ENCODE results near the gene PRM3.

The PRM3 gene

DNA sequence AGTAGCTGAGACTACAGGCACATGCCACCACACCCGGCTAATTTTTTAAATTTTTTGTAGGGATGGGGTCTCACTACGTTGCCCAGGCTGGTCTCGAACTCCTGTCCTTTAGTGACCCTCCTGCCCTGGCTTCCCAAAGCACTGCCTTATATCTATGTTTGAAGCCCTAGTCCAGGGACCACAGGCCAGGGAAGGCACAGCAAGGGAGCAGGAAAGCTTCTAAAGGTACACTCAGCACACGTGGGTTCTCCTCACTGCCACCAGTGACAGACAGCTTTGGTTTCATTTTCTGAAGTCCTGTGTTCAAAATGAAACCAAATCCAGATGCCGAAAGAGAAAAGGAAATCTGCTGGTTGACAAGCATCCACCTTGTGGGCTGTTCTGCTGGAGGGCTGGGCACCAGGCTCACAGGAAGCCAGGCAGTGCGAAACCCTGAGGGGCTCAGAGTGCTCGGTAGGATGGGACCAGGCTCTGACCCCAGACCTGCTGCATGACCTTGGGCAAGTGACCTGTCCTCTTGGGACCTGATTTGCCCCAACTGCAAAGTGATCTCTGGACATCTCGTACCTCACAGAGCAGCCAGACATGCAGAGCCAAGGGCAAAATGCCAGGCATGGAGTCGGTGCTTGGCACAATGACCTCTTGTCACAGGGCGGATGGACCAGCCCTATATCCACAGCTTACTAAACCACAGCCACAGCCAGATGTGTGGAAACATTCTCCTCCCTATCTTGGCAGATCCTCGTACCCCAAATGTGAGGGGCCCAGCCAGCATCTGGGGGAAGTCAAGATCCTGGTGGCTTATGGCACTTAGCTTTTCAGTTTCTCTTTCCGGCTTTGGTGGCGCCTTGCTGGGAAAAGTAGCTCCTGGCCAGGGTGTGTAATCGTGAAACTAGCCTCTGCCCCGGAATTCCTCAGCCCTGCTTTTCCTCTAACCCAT is 14.6 kb downstream of the PRM3 start:
- DNase-seq (ENCODE audit: low spot score): peak; percentile 35

DNA sequence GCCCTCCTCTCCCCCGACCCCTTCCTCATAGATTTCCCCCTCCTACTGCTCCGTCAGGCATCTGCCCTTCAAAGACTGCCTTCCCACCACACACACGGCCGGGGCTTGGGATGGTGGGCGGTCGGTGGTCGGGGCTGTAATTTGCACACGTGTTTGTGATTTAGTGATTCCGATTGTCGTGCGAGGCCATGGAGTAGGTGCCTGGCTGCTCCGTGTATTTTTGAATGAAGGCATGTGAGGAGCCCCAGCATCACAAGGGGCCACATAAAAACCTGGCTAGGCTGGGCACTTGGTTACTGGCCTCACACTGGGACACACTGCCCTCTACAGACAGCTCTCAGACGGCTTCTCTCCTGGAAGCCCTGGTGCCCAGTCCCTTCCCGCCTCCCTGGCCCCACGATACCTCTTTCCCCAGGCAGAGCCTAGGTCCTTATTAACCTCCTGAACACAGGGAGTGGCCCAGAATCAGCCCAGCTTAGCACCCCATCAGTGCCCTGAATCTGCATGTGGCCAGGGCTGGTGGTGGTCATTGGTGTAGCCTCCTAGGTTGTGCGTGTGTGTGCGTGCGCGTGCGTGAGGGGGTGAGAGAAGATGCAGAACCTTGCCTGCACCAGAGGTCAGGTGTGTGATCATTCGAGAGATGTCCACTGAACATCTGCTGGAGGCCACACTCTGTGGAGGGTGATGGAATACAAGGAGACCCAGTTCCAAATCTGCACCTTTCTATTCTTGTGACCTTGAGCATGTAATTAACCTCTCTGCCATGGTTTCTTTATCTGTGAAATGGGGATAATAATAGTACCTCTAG is 16.1 kb downstream of the PRM3 start:
- DNase-seq (ENCODE audit: low spot score): peak; percentile 82

DNA sequence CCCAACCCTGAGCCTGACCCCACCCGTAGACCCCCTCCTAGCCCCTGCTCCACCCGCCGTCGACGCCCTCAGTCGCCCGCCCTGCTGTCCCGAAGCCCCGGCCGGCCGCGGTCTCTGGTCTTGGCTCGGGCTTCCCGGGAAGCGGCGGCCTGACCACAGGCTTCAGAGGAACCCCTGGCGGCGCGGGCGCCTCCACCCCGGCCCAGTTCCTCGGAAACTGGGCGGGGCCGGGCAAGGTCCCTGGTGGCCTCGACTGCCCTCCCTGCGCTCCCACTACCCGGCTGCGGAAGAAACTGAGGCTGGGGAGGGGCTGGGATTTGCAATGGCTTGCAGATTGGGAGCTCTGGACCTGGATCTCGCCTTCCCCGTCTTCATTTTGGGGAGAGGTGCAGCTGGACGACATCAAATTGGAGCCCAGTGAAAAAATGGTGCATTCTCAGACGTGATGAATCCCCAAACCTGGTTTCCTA is 16.7 kb downstream of the PRM3 start:
- no peak for DNase-seq (ENCODE audit: low spot score)

GRCh38 chr16:11255737-11256660 is 17.4 kb downstream of the PRM3 start, which contains the start of gene SOCS1:
Gene SOCS1 (minus strand): TSS chr16:11256204. CDS start chr16:11255478, 726 bp downstream.
- peak; percentile 77 for DNase-seq (ENCODE audit: low spot score)

DNA sequence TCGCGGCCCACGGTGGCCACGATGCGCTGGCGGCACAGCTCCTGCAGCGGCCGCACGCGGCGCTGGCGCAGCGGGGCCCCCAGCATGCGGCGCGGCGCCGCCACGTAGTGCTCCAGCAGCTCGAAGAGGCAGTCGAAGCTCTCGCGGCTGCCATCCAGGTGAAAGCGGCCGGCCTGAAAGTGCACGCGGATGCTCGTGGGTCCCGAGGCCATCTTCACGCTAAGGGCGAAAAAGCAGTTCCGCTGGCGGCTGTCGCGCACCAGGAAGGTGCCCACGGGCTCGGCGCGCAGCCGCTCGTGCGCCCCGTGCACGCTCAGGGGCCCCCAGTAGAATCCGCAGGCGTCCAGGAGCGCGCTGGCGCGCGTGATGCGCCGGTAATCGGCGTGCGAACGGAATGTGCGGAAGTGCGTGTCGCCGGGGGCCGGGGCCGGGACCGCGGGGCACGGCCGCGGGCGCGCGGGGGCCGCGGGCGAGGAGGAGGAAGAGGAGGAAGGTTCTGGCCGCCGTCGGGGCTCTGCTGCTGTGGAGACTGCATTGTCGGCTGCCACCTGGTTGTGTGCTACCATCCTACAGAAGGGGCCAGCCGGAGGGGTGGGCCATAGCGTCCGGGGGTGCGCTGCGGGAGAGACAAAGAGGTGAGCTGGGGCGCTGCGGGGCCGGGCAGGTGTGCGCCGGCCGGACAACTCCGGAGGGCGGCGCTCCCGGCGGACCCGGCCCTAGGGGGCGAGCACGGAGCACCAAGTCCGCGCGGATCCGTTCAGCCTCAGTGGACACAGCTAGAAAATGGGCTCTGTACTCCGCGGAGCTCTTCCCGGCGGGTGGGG is 18.3 kb downstream of the PRM3 start:
- no peak for DNase-seq (ENCODE audit: low spot score)

- no peak for DNase-seq (ENCODE audit: low spot score)
Measured at GRCh38 chr16:11253995-11254912, 19.2 kb downstream of the PRM3 start.

DNA sequence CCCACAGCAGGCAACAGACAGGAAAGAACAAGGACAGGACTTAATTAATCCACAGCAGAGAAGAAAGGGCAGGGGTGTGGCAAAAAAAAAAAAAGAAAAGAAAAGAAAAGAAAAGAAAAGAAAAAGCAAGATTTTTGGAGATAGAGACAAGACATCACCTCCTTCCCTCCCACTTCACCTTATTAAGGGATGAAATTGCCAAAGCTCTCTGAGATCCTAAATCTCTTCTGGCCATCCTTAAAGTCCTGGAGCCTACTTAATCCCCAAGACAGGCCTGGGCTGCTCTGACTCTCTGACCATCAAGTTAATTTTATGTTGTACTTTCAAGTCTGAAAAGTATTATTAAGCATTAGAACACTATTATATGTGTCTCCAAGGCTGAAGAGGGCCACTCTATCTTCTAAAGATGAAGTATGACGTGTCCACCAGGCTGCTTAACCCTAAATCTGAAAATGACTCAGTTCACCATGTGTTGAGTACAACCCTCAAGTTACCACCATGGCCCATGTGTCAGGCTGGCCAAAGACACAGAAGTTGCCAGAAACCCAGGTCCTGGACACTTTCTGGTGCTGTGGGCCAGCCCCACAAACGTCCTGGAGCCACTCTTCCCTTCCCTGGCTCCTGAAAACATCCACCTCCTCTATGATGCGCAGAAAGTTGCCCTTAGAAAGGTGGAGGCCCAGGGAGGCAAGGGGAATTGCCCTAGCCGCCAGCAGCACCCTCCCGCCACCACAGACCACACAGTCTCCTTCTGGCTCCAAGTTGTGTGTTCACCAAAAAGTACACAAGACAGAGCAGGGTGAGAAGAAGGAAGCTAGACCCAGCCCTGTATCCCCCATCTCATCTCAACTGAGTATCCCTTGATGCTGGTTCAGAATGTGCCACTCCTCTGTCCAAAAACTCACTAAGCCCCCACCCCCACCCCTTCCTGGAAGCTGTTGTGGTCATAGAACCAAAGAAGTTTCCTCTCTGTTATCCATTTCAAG is 20.1 kb downstream of the PRM3 start:
- no peak for DNase-seq (ENCODE audit: low spot score)

- no peak for DNase-seq (ENCODE audit: low spot score)
Measured at GRCh38 chr16:11252482-11252931, 20.9 kb downstream of the PRM3 start.

DNA sequence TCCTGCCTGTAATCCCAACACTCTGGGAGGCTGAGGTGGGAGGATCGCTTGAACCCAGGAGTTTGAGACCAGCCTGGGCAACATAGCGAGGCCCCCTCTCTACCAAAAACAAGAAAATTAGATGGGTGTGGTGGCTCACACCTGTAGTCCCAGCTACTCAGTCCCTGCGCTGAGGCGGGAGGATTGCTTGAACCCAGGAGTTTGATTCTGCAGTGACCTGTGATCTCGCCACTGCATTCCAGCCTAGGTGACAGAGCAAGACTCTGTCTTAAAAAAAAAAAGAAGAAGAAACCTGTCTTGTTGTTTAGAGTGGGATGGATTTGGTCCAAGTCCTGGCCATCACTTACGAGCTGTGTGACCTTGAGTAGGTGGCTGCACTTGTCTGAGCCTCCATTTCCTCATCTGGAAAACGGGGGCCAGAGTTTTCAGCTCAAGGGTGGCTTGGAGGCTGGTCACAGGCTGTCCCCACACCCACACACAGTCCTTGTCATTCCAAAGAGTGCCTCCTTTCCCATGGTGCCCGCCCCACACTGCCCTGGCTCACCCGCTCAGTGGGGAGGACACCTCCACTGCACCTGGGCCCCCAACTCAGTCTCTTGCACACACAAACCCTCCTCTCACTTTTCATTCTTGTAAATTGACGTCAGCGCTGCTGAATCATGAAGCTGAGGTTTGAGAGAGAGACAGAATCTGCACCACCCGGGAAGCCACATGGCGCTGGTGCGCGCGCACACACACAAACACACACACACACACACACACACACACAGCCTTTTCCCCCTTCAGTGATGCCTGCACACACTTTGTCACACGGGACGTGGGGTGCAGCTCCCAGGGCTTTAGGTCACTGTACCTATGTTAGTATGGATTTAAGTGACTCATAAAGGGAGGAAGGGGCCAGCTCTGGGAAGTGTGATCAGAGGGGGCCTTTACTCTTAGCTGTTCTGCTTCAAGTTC is 21.6 kb downstream of the PRM3 start:
- no peak for DNase-seq (ENCODE audit: low spot score)

GRCh38 chr16:11250786-11251524 is 22.5 kb downstream of the PRM3 start:
- no peak for DNase-seq (ENCODE audit: low spot score)

DNA sequence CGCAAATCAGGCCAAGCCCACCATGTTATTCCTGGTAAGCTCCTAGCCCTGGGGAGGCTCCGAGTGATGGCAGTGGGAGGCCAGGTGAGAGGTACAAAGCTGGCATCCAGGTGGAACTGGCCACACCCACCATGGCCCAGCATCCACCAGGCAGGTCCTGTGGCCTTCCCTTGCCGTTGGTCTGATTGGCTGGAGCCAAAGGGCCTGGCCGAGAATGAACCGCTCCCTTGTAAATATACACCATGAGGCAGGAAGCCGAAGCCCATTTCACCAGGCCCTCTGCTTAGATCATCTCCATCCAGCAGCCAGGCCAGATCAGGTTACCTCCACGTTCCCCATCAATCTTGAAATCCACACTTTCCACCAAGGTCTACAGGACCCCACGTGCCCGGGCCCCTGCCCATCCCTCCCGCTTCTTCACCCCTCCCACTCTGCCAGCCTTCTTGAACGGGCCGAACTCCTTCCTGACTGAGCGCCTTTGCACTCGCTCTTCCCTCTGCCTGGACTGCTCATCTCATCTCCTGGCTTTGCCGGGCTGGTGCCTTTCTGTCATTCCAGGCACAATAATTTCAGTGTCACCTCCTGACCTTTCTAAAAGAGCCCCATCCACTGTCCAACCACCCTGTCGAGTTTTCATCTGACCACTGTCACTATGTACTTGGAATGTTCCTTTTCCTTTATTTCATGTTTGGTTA is 23.2 kb downstream of the PRM3 start:
- DNase-seq (ENCODE audit: low spot score): no peak

DNA sequence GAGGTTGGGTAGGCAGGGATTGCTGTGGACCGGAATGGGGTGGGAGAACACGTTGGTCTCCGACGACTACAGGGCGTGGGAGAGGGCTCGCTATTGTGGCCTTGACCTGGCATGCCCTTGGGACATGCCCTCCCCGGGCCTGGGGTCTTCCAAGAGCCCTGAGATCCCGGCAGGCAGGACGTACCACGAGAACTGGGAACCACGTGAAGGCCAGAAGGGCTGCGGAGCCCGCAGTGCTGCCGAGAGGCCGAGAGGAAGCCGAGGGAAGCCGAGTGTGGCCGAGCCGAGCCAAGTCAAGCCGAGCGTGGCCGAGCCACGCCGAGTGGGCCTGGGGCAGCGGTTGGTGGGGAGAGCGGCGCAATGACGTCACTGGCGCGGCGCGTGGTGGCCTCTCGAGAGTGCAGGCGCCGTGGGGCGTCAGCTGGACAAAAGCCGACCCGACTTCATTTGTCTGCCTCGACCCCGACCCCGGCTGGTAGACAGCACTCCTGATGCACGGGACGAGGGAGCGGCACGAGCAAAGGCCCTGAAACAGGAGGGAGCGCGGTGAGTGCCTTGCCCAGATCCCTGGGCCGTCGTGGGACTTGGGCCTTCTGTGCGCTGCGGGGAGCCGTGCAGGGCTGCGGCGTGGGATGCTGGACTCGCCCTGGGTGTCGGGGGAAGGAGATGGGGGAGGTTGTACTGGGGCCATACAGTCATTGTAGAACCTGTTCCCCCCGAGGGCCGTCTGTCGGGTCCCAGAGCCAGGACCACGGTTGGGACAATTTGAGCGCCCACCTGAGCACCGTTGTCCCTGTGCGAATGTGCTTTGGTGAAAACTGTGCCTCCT is 24.0 kb downstream of the PRM3 start:
- DNase-seq (ENCODE audit: low spot score): no peak

DNA sequence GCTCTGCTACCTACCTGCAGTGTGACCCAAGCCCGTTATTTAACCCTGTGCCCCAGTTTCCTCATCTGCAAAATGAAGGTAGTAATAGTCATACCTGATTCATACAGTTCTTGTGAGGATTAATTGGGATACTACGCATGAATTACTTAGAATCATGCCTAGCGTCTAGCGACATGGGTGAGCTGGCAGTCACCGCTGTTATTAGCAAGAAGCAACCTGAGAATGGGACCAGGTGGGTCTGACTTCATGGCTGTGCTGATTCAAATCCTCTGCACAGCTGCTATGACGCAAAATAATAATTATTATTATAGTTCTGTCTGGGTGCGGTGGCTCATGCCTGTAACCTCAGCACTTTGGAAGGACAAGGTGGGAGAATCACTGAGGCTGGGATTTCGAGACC is 25.3 kb downstream of the PRM3 start:
- DNase-seq (ENCODE audit: low spot score): no peak

GRCh38 chr16:11245988-11246387 is 27.4 kb downstream of the PRM3 start:
- no peak for DNase-seq (ENCODE audit: low spot score)

- no peak for DNase-seq (ENCODE audit: low spot score)
Measured at GRCh38 chr16:11245222-11245737, 28.1 kb downstream of the PRM3 start.
